Hepatocyte (in vitro differentiated cells): ENCODE measurements around the gene FAM227B. TPM values are rescaled to one million over a fixed set of nuclear protein-coding genes. Genes with fewer than 3 reads are reported as not detected.
A peak's percentile ranks its signal among the peaks of the same experiment; 100 is the strongest.
"Not testable (repeated sequence)": the region's sequence is repeated elsewhere in the genome, so short reads cannot be mapped to it uniquely, and the experiment has no call there.

Experiments
- DNase-seq: peaks from one replicate; pipeline ENCODE4 v3.0.0-alpha.2; 2016; ENCODE audit warnings: low spot score
- H2AFZ ChIP-seq: fragments of 200-600 bp; sonication (generic); 2 replicates; pipeline ENCODE4 v1.6.0; 2016; ENCODE audit warnings: antibody characterized with exemption, mild to moderate bottlenecking
- H3K27ac ChIP-seq: fragments of 200-600 bp; sonication (generic); 2 replicates; pipeline ENCODE4 v1.5.1; 2016; ENCODE audit warnings: mild to moderate bottlenecking
- H3K27me3 ChIP-seq: fragments of 200-600 bp; sonication (generic); 2 replicates; pipeline ENCODE4 v1.6.1; 2016
- H3K36me3 ChIP-seq: fragments of 200-600 bp; sonication (generic); replicated peaks from 2 replicates; pipeline ENCODE4 v1.5.1; 2016; ENCODE audit warnings: low read depth; ENCODE audit not compliant: insufficient read depth
- H3K4me1 ChIP-seq: fragments of 200-600 bp; sonication (generic); 2 replicates; pipeline ENCODE4 v1.5.1; 2016; ENCODE audit warnings: mild to moderate bottlenecking, moderate library complexity; ENCODE audit not compliant: insufficient read depth
- H3K4me2 ChIP-seq: fragments of 200-600 bp; sonication (generic); 2 replicates; pipeline ENCODE4 v1.6.0; 2016
- H3K4me3 ChIP-seq: fragments of 200-600 bp; sonication (generic); 2 replicates; pipeline ENCODE4 v1.5.1; 2016; ENCODE audit warnings: mild to moderate bottlenecking
- H3K79me2 ChIP-seq: fragments of 200-600 bp; sonication (generic); 2 replicates; pipeline ENCODE4 v1.6.0; 2017; ENCODE audit warnings: mild to moderate bottlenecking
- H3K9me2 ChIP-seq: fragments of 200-600 bp; sonication (generic); replicated peaks from 2 replicates; pipeline ENCODE4 v1.6.0; 2017; ENCODE audit warnings: mild to moderate bottlenecking; ENCODE audit not compliant: insufficient read depth
- H3K9me3 ChIP-seq: fragments of 200-600 bp; sonication (generic); 2 replicates; pipeline ENCODE4 v1.5.1; 2016; ENCODE audit warnings: low read depth, mild to moderate bottlenecking
- H4K20me1 ChIP-seq: fragments of 200-600 bp; sonication (generic); 2 replicates; pipeline ENCODE4 v1.6.0; 2016; ENCODE audit warnings: mild to moderate bottlenecking; ENCODE audit not compliant: insufficient read depth, poor library complexity, severe bottlenecking
- CTCF ChIP-seq: fragments of 200-600 bp; sonication (generic); IDR thresholded peaks from 2 replicates; pipeline ENCODE4 v1.5.1; 2016; ENCODE audit warnings: antibody characterized with exemption, mild to moderate bottlenecking; ENCODE audit not compliant: poor library complexity
- EZH2 ChIP-seq: fragments of 200-600 bp; sonication (generic); IDR thresholded peaks from 2 replicates; pipeline ENCODE4 v1.6.1; 2016; ENCODE audit warnings: antibody characterized with exemption, mild to moderate bottlenecking, borderline replicate concordance
- EZH2phosphoT487 ChIP-seq: fragments of 200-600 bp; sonication (generic); IDR thresholded peaks from one replicate; pipeline ENCODE4 v1.6.1; 2018; ENCODE audit warnings: antibody characterized with exemption, mild to moderate bottlenecking, low read depth, moderate library complexity; ENCODE audit not compliant: unreplicated experiment, severe bottlenecking
- WGBS: methylation state at CpG from one replicate; pipeline ENCODE4 v1.1.6; 2016; ENCODE audit warnings: low lambda C conversion rate; ENCODE audit errors: missing lambda C conversion rate; 5-methylcytosine and 5-hydroxymethylcytosine counted together
- polyA plus RNA-seq: library from polyadenylated mRNA; unstranded; fragments of >200 nt; fragmentation: Nextera tagmentation; extraction: Ambion mirVana; gene quantifications from 2 replicates; pipeline ENCODE4 v1.2.1, GENCODE V29; 2016
- total RNA-seq: library from RNA; depleted of rRNA; stranded (reverse); fragments of >200 nt; gene quantifications from 2 replicates; pipeline ENCODE4 v1.2.3, GENCODE V29; 2014

Gene FAM227B
- total and polyA plus RNA-seq, 2 experiments from 2014 or later = 4.5 to 9.2 TPM

- H3K4me2 ChIP-seq, H4K20me1 ChIP-seq, H3K79me2 ChIP-seq, H3K9me3 ChIP-seq, H3K4me1 ChIP-seq, H3K27me3 ChIP-seq, H3K9me2 ChIP-seq, DNase-seq, H3K36me3 ChIP-seq, H3K27ac ChIP-seq, H2AFZ ChIP-seq, H3K4me3 ChIP-seq: not testable (repeated sequence)
- WGBS = 59% methylated on average over 4 of the region's 4 CpGs
- peak; percentile 10 for TF ChIP-seq CTCF
These were observed 149.4 kb downstream of the FAM227B start for GRCh38 chr15:49471248-49471647.

GRCh38 chr15:49468481-49468839 is 152.2 kb downstream of the FAM227B start:
- peak overlapping the region; percentile 0 for H3K4me2 ChIP-seq
- TF ChIP-seq CTCF (no peak), EZH2phosphoT487 (no peak), EZH2 (no peak)
- H3K27me3 ChIP-seq = no peaks in the 10 kb centered on the region
- H2AFZ ChIP-seq = no peak overlapping the region
- no peak overlapping the region for H3K4me3 ChIP-seq
- H3K27ac ChIP-seq = no peak overlapping the region
- no peaks in the 10 kb centered on the region for H4K20me1 ChIP-seq
- H3K4me1 ChIP-seq = no peaks in the 10 kb centered on the region
- peak; percentile 8 for DNase-seq
- no peaks in the 10 kb centered on the region for H3K9me2 ChIP-seq
- 47% methylated on average over 2 of the region's 2 CpGs for WGBS
- no peaks in the 10 kb centered on the region for H3K9me3 ChIP-seq
- H3K36me3 ChIP-seq = no peaks in the 10 kb centered on the region
- no peaks in the 10 kb centered on the region for H3K79me2 ChIP-seq

GRCh38 chr15:49467746-49468480 is 152.7 kb downstream of the FAM227B start:
- no peaks in the 10 kb centered on the region for H4K20me1 ChIP-seq
- WGBS = 78% methylated on average over 3 of the region's 3 CpGs
- no peaks in the 10 kb centered on the region for H3K4me1 ChIP-seq
- no peak for TF ChIP-seq EZH2
- no peak for TF ChIP-seq CTCF
- H3K27ac ChIP-seq = no peak overlapping the region
- peak overlapping the region; percentile 0 for H3K4me2 ChIP-seq
- no peaks in the 10 kb centered on the region for H3K79me2 ChIP-seq
- H3K4me3 ChIP-seq = no peak overlapping the region
- no peaks in the 10 kb centered on the region for H3K27me3 ChIP-seq
- no peak for DNase-seq
- H3K9me2 ChIP-seq = no peaks in the 10 kb centered on the region
- no peaks in the 10 kb centered on the region for H3K36me3 ChIP-seq
- H2AFZ ChIP-seq = no peak overlapping the region
- no peaks in the 10 kb centered on the region for H3K9me3 ChIP-seq

- H3K9me2 ChIP-seq = no peaks in the 10 kb centered on the region
- H4K20me1 ChIP-seq = no peaks in the 10 kb centered on the region
- 96% methylated on average over 1 of the region's 1 CpG for WGBS
- no peaks in the 10 kb centered on the region for H3K4me1 ChIP-seq
- H3K36me3 ChIP-seq = no peaks in the 10 kb centered on the region
- H2AFZ ChIP-seq = no peak overlapping the region
- no peaks in the 10 kb centered on the region for H3K79me2 ChIP-seq
- DNase-seq = no peak
- no peaks in the 10 kb centered on the region for H3K27me3 ChIP-seq
- H3K9me3 ChIP-seq = no peaks in the 10 kb centered on the region
- no peak overlapping the region for H3K27ac ChIP-seq
- H3K4me2 ChIP-seq = peak overlapping the region; percentile 52
- TF ChIP-seq EZH2phosphoT487 = no peak
- TF ChIP-seq CTCF = no peak
- no peak for TF ChIP-seq EZH2
- no peak overlapping the region for H3K4me3 ChIP-seq
These were observed 154.5 kb downstream of the FAM227B start for GRCh38 chr15:49466119-49466518.
